Measurements from ENCODE around the gene MED26.

- TF ChIP-seq CTCF (IDR thresholded peaks at IDR 0.05; ENCODE audit: borderline replicate concordance, extremely low read depth, low read length, poor library complexity, severe bottlenecking) = no peak
- TF ChIP-seq EZH2 (IDR thresholded peaks at IDR 0.05; ENCODE audit: borderline replicate concordance, low read depth, low read length, severe bottlenecking) = no peak
These were observed 4.9 kb downstream of the MED26 start for GRCh38 chr19:16623066-16623465.
